Astrocyte (in vitro differentiated cells and primary cell): Measurements from ENCODE around the gene TXNDC15. TPM values are rescaled to one million over a fixed set of nuclear protein-coding genes. Genes with fewer than 3 reads are reported as not detected.

Experiments used
- DNase-seq: peaks from one replicate; pipeline ENCODE4 v3.0.0-alpha.2; 2010; ENCODE audit warnings: low read depth
- FAIRE-seq: peaks from 2 replicates; lab custom pipeline; 2011; peaks lifted over from hg19 to GRCh38; lab: Jason Lieb, UNC
- H2AFZ ChIP-seq: 2 replicates; pipeline ENCODE4 v1.6.0; 2012; ENCODE audit warnings: low read depth, low read length, inconsistent platforms
- H3K27ac ChIP-seq: 2 replicates; pipeline ENCODE4 v1.5.1; 2011; ENCODE audit warnings: low read depth, low read length, inconsistent platforms
- H3K27me3 ChIP-seq: 2 replicates; pipeline ENCODE4 v1.6.0; 2011; ENCODE audit warnings: low read length, inconsistent platforms; ENCODE audit not compliant: insufficient read depth
- H3K36me3 ChIP-seq: 2 replicates; pipeline ENCODE4 v1.5.1; 2011; ENCODE audit warnings: low read length, inconsistent platforms; ENCODE audit not compliant: insufficient read depth
- H3K4me1 ChIP-seq: 2 replicates; pipeline ENCODE4 v1.5.1; 2011; ENCODE audit warnings: low read length, inconsistent platforms; ENCODE audit not compliant: insufficient read depth
- H3K4me2 ChIP-seq: 2 replicates; pipeline ENCODE4 v1.6.0; 2012; ENCODE audit warnings: low read length, inconsistent platforms
- H3K4me3 ChIP-seq: 2 replicates; pipeline ENCODE4 v1.5.1; 2011; ENCODE audit warnings: low read depth, mild to moderate bottlenecking, low read length, inconsistent platforms; ENCODE audit not compliant: insufficient read depth
- H3K79me2 ChIP-seq: 2 replicates; pipeline ENCODE4 v1.6.0; 2012; ENCODE audit warnings: mild to moderate bottlenecking, low read length, inconsistent platforms; ENCODE audit not compliant: insufficient read depth
- H3K9ac ChIP-seq: 2 replicates; pipeline ENCODE4 v1.6.0; 2012; ENCODE audit warnings: mild to moderate bottlenecking, low read length, inconsistent platforms
- H3K9me3 ChIP-seq: 2 replicates; pipeline ENCODE4 v1.5.1; 2012; ENCODE audit warnings: low read depth, mild to moderate bottlenecking, low read length, inconsistent platforms; ENCODE audit not compliant: insufficient read depth
- H4K20me1 ChIP-seq: 2 replicates; pipeline ENCODE4 v1.6.0; 2012; ENCODE audit warnings: low read length, inconsistent platforms; ENCODE audit not compliant: insufficient read depth
- H3K27ac Mint-ChIP-seq: one replicate; pipeline ENCODE4 v1.8.0; 2021; ENCODE audit warnings: mild to moderate bottlenecking, mixed read lengths; ENCODE audit not compliant: unreplicated experiment
- H3K27me3 Mint-ChIP-seq: one replicate; pipeline ENCODE4 v1.8.0; 2021; ENCODE audit warnings: low read depth, mixed read lengths; ENCODE audit not compliant: unreplicated experiment
- H3K36me3 Mint-ChIP-seq: one replicate; pipeline ENCODE4 v1.8.0; 2021; ENCODE audit warnings: low read depth, mixed read lengths; ENCODE audit not compliant: unreplicated experiment
- H3K4me1 Mint-ChIP-seq: one replicate; pipeline ENCODE4 v1.8.0; 2021; ENCODE audit warnings: low read depth, mixed read lengths; ENCODE audit not compliant: unreplicated experiment
- H3K4me3 Mint-ChIP-seq: one replicate; pipeline ENCODE4 v1.8.0; 2021; ENCODE audit warnings: mild to moderate bottlenecking, moderate library complexity, mixed read lengths; ENCODE audit not compliant: unreplicated experiment
- H3K9me3 Mint-ChIP-seq: one replicate; pipeline ENCODE4 v1.8.0; 2021; ENCODE audit warnings: mild to moderate bottlenecking, mixed read lengths; ENCODE audit not compliant: unreplicated experiment
- CTCF ChIP-seq: IDR thresholded peaks from 2 replicates; pipeline ENCODE4 v1.5.1; 2011; ENCODE audit warnings: low read depth, mild to moderate bottlenecking, inconsistent platforms, low read length, moderate library complexity; ENCODE audit not compliant: insufficient read depth
- EZH2 ChIP-seq: IDR thresholded peaks from 2 replicates; pipeline ENCODE4 v1.6.1; 2012; ENCODE audit warnings: mild to moderate bottlenecking, low read length, inconsistent platforms; ENCODE audit not compliant: insufficient read depth
- total RNA-seq: library from RNA; stranded (reverse); gene quantifications from 2 replicates; pipeline ENCODE4 v1.2.1, GENCODE V29; 2021

TXNDC15 gene
- total RNA-seq, 1 donor from 2014 or later, result 65.6 TPM

GRCh38 chr5:134892282-134892681, 18.1 kb downstream of the TXNDC15 start:
- Histone ChIP-seq H3K9me3 (no peaks in the 10 kb centered on the region), H3K79me2 (peaks cover 7% of the 10 kb centered on the region), H4K20me1 (peaks cover 33% of the 10 kb centered on the region), H3K4me1 (no peaks in the 10 kb centered on the region), H3K4me2 (no peak overlapping the region), H3K27ac (no peak overlapping the region), H3K27me3 (no peaks in the 10 kb centered on the region), H3K9ac (no peak overlapping the region), H3K36me3 (no peaks in the 10 kb centered on the region), H2AFZ (no peak overlapping the region), H3K4me3 (no peak overlapping the region)
- Mint-ChIP-seq H3K9me3 (peaks cover 2% of the 10 kb centered on the region), H3K4me3 (no peak overlapping the region), H3K27me3 (no peaks in the 10 kb centered on the region), H3K4me1 (no peaks in the 10 kb centered on the region), H3K36me3 (peaks cover 18% of the 10 kb centered on the region), H3K27ac (no peak overlapping the region)
- TF ChIP-seq CTCF (no peak), EZH2 (no peak)
- DNase-seq, result no peak
- no peak for FAIRE-seq

- peaks cover 3% of the 10 kb centered on the region for H3K79me2 ChIP-seq
- H3K27ac Mint-ChIP-seq, result no peak overlapping the region
- no peaks in the 10 kb centered on the region for H3K27me3 Mint-ChIP-seq
- DNase-seq (no peak), FAIRE-seq (no peak)
- no peaks in the 10 kb centered on the region for H3K4me1 Mint-ChIP-seq
- H4K20me1 ChIP-seq, result peaks cover 27% of the 10 kb centered on the region
- H3K4me3 Mint-ChIP-seq, result no peak overlapping the region
- H3K9me3 Mint-ChIP-seq, result peaks cover 2% of the 10 kb centered on the region
- H2AFZ ChIP-seq, result no peak overlapping the region
- H3K36me3 ChIP-seq, result no peaks in the 10 kb centered on the region
- no peaks in the 10 kb centered on the region for H3K9me3 ChIP-seq
- no peak overlapping the region for H3K4me2 ChIP-seq
- no peaks in the 10 kb centered on the region for H3K27me3 ChIP-seq
- TF ChIP-seq CTCF (no peak), EZH2 (no peak)
- H3K4me3 ChIP-seq, result no peak overlapping the region
- no peak overlapping the region for H3K27ac ChIP-seq
- H3K36me3 Mint-ChIP-seq, result peaks cover 18% of the 10 kb centered on the region
- no peak overlapping the region for H3K9ac ChIP-seq
- no peaks in the 10 kb centered on the region for H3K4me1 ChIP-seq
These were observed 18.8 kb downstream of the TXNDC15 start for GRCh38 chr5:134892926-134893325.

- TF ChIP-seq CTCF (no peak), EZH2 (no peak)
- Mint-ChIP-seq H3K27me3 (no peaks in the 10 kb centered on the region), H3K4me3 (no peak overlapping the region), H3K36me3 (peaks cover 16% of the 10 kb centered on the region), H3K27ac (no peak overlapping the region), H3K4me1 (no peaks in the 10 kb centered on the region), H3K9me3 (peaks cover 2% of the 10 kb centered on the region)
- no peaks in the 10 kb centered on the region for H3K9me3 ChIP-seq
- no peak overlapping the region for H3K4me3 ChIP-seq
- H3K79me2 ChIP-seq, result peaks cover 2% of the 10 kb centered on the region
- no peak overlapping the region for H3K9ac ChIP-seq
- DNase-seq (no peak), FAIRE-seq (no peak)
- no peaks in the 10 kb centered on the region for H3K36me3 ChIP-seq
- no peaks in the 10 kb centered on the region for H3K27me3 ChIP-seq
- H4K20me1 ChIP-seq, result peaks cover 24% of the 10 kb centered on the region
- H3K4me2 ChIP-seq, result no peak overlapping the region
- no peak overlapping the region for H3K27ac ChIP-seq
- no peaks in the 10 kb centered on the region for H3K4me1 ChIP-seq
- H2AFZ ChIP-seq, result no peak overlapping the region
These were observed 19.8 kb downstream of the TXNDC15 start for GRCh38 chr5:134893748-134894505.
